Uterus (tissue), 2 donors: ENCODE measurements around the gene TTC9.

Experiments
- POLR2A ChIP-seq, 2 donors: fragments of 450-650 bp; IDR thresholded peaks; one replicate each; pipeline ENCODE4 v1.6.1; 2016; ENCODE audit warnings: antibody characterized with exemption in 2 of 2, mild to moderate bottlenecking in 1 of 2, moderate library complexity in 1 of 2
- TF ChIP-seq, protein P1 (sequence below), 4 experiments: fragments of 200-600 bp in 2 of 4; fragments of 450-650 bp in 2 of 4; sonication (generic) in 2 of 4; IDR thresholded peaks; one replicate each; pipeline ENCODE4 v1.5.1; 2016 to 2019; ENCODE audit warnings: antibody characterized with exemption in 4 of 4, mild to moderate bottlenecking in 2 of 4, moderate library complexity in 1 of 4

DNA sequence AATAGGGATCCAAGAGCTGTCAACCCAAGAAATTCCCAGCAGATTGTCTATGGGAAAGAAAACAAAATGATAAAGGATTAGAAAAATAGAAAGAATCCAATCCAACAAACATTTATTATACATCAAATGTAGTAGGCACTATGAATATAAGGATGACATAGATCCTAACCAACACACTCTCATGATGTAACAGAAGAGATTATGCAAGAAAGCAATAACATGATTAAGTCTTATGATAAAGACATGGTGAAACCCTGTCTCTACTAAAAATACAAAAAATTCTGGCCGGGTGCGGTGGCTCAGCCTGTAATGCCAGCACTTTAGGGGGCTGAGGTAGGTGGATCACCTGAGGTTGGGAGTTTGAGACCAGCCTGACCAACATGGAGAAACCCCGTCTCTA lies 44.0 kb upstream of the TTC9 start:
- TF ChIP-seq, protein P1, sequence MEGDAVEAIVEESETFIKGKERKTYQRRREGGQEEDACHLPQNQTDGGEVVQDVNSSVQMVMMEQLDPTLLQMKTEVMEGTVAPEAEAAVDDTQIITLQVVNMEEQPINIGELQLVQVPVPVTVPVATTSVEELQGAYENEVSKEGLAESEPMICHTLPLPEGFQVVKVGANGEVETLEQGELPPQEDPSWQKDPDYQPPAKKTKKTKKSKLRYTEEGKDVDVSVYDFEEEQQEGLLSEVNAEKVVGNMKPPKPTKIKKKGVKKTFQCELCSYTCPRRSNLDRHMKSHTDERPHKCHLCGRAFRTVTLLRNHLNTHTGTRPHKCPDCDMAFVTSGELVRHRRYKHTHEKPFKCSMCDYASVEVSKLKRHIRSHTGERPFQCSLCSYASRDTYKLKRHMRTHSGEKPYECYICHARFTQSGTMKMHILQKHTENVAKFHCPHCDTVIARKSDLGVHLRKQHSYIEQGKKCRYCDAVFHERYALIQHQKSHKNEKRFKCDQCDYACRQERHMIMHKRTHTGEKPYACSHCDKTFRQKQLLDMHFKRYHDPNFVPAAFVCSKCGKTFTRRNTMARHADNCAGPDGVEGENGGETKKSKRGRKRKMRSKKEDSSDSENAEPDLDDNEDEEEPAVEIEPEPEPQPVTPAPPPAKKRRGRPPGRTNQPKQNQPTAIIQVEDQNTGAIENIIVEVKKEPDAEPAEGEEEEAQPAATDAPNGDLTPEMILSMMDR (IDR thresholded peaks at IDR 0.05), result no peak
- TF ChIP-seq POLR2A (IDR thresholded peaks at IDR 0.05), result no peak
